GM12891 (cell line): Measurements from ENCODE around the gene TMEM212.

Experiments
- POLR2A ChIP-seq: IDR thresholded peaks from 2 replicates; pipeline ENCODE4 v1.6.1; 2011; ENCODE audit warnings: low read depth, low read length, control low read depth
- POLR2AphosphoS5 ChIP-seq: IDR thresholded peaks from 2 replicates; pipeline ENCODE4 v1.6.1; 2011; ENCODE audit warnings: low read depth, low read length, control low read depth
- SPI1 ChIP-seq: IDR thresholded peaks from 2 replicates; pipeline ENCODE4 v1.6.1; 2011; ENCODE audit warnings: low read depth, low read length, control low read depth
- TAF1 ChIP-seq: IDR thresholded peaks from 2 replicates; pipeline ENCODE4 v1.6.1; 2011; ENCODE audit warnings: low read depth, low read length, control low read depth

GRCh38 chr3:171812811-171813210, 30.3 kb upstream of the TMEM212 start:
- TF ChIP-seq POLR2A (no peak), TAF1 (no peak), POLR2AphosphoS5 (no peak), SPI1 (no peak)
